A549 (cell line): ENCODE data around the gene ARL2BP. TPM values are rescaled to one million over a fixed set of nuclear protein-coding genes. Genes with fewer than 3 reads are reported as not detected.
A peak's percentile ranks its signal among the peaks of the same experiment; 100 is the strongest.

Source experiments
- ATAC-seq, 2 experiments: fragments of 200-7000 bp in 1 of 2; fragments of >200 bp in 1 of 2; cut with Nextera tagmentation in 1 of 2; cut with Tn5 transposase in 1 of 2; 3 replicates each; pipeline versions ENCODE4 v1.8.0 to v1.9.1; 2018 to 2020; ENCODE audit warnings: mild to moderate bottlenecking in 1 of 2, moderate library complexity in 1 of 2
- CTCF ChIA-PET: fragments of 300-600 bp; sonication (Branson Sonifier 250); formaldehyde crosslinking; extraction: SDS; loops from one replicate; lab custom pipeline; 2021; ENCODE audit warnings: antibody characterized with exemption, inconsistent platforms; lab: Yijun Ruan, JAX
- POLR2A ChIA-PET: fragments of 350-600 bp; formaldehyde crosslinking; extraction: SDS; loops from one replicate; lab custom pipeline; 2021; ENCODE audit warnings: antibody characterized with exemption, inconsistent platforms; lab: Yijun Ruan, JAX
- DNase-seq, 2 experiments: peaks; one replicate each; pipeline versions ENCODE4 v3.0.0 to v3.0.0-alpha.2; 2011 to 2016; ENCODE audit warnings: low read depth in 1 of 2, low spot score in 1 of 2
- FAIRE-seq: peaks from 2 replicates; lab custom pipeline; 2011; peaks lifted over from hg19 to GRCh38; lab: Jason Lieb, UNC
- H3K27ac ChIP-seq, 2 experiments: fragments of >200 bp; sonication (Bioruptor Twin); formaldehyde crosslinking; 3 replicates each; pipeline ENCODE4 v1.5.1; 2016 to 2017
- H3K4me1 ChIP-seq: fragments of >200 bp; sonication (Bioruptor Twin); formaldehyde crosslinking; 3 replicates; pipeline ENCODE4 v1.6.1; 2016
- H3K4me2 ChIP-seq: fragments of >200 bp; sonication (Bioruptor Twin); formaldehyde crosslinking; 3 replicates; pipeline ENCODE4 v1.6.1; 2016
- H3K4me3 ChIP-seq: fragments of >200 bp; sonication (Bioruptor Twin); formaldehyde crosslinking; 3 replicates; pipeline ENCODE4 v1.5.1; 2016
- H3K9me3 ChIP-seq: fragments of >200 bp; sonication (Bioruptor Twin); formaldehyde crosslinking; 3 replicates; pipeline ENCODE4 v1.6.1; 2016
- ATOH8 ChIP-seq: fragments of 250-450 bp; sonication (Bioruptor Pico); IDR thresholded peaks from 2 replicates; pipeline ENCODE4 v1.5.0; 2020; ENCODE audit warnings: low read depth, mild to moderate bottlenecking, moderate library complexity
- BCL3 ChIP-seq: fragments of >200 bp; sonication (Bioruptor Twin); formaldehyde crosslinking; IDR thresholded peaks from 3 replicates; pipeline ENCODE4 v1.6.1; 2016
- CBX2 ChIP-seq: fragments of 200-600 bp; sonication (generic); IDR thresholded peaks from 2 replicates; pipeline ENCODE4 v1.6.1; 2016; ENCODE audit warnings: low read depth, mild to moderate bottlenecking, borderline replicate concordance
- CHD4 ChIP-seq: fragments of 200-600 bp; sonication (generic); IDR thresholded peaks from 2 replicates; pipeline ENCODE4 v1.6.1; 2016; ENCODE audit warnings: antibody characterized with exemption, mild to moderate bottlenecking, borderline replicate concordance
- CTCF ChIP-seq: fragments of >200 bp; sonication (Bioruptor Twin); formaldehyde crosslinking; IDR thresholded peaks from 3 replicates; pipeline ENCODE4 v1.5.1; 2016
- E2F6 ChIP-seq: IDR thresholded peaks from 2 replicates; pipeline ENCODE4 v1.6.1; 2012; ENCODE audit warnings: low read depth, borderline replicate concordance
- ELK1 ChIP-seq: fragments of 150-350 bp; IDR thresholded peaks from 2 replicates; pipeline ENCODE4 v1.6.1; 2014; ENCODE audit warnings: low read depth, mild to moderate bottlenecking, low read length
- HOXB5 ChIP-seq: fragments of 250-450 bp; sonication (Bioruptor Pico); IDR thresholded peaks from 2 replicates; pipeline ENCODE4 v1.5.0; 2020; ENCODE audit warnings: mild to moderate bottlenecking, moderate library complexity
- JUN ChIP-seq, 2 experiments: fragments of >200 bp; sonication (Bioruptor Twin); formaldehyde crosslinking; IDR thresholded peaks; 2 replicates in 1 of 2; 3 replicates in 1 of 2; pipeline ENCODE4 v1.6.1; 2016 to 2017
- KDM1A ChIP-seq: fragments of 200-600 bp; sonication (generic); IDR thresholded peaks from 2 replicates; pipeline ENCODE4 v1.6.1; 2016; ENCODE audit warnings: low read depth, mild to moderate bottlenecking
- MAFK ChIP-seq: fragments of 450-650 bp; IDR thresholded peaks from 2 replicates; pipeline ENCODE4 v1.6.1; 2014; ENCODE audit not compliant: partially characterized antibody
- NPAS2 ChIP-seq: fragments of 250-450 bp; sonication (Bioruptor Pico); IDR thresholded peaks from 2 replicates; pipeline ENCODE4 v1.8.0; 2022; ENCODE audit warnings: mild to moderate bottlenecking, moderate library complexity, borderline replicate concordance
- POLR2AphosphoS2 ChIP-seq: conservative IDR thresholded peaks from 2 replicates; pipeline ENCODE4 v1.6.1; 2012; ENCODE audit warnings: low read length, improper control_type of control experiment, inconsistent platforms
- RARB ChIP-seq: fragments of 250-450 bp; sonication (Bioruptor Pico); IDR thresholded peaks from 2 replicates; pipeline ENCODE4 v1.8.0; 2021; ENCODE audit warnings: mild to moderate bottlenecking, moderate library complexity
- RFX5 ChIP-seq: fragments of 450-650 bp; IDR thresholded peaks from 2 replicates; pipeline ENCODE4 v1.7.1; 2014; ENCODE audit warnings: antibody characterized with exemption, mild to moderate bottlenecking, moderate library complexity
- SMC3 ChIP-seq: fragments of >200 bp; sonication (Bioruptor Twin); formaldehyde crosslinking; IDR thresholded peaks from 3 replicates; pipeline ENCODE4 v1.6.1; 2018; ENCODE audit warnings: inconsistent platforms
- TP53 ChIP-seq: fragments of 250-450 bp; sonication (Bioruptor Pico); IDR thresholded peaks from 2 replicates; pipeline ENCODE4 v1.5.0; 2021; ENCODE audit warnings: mild to moderate bottlenecking, moderate library complexity
- ZFP36 ChIP-seq: fragments of 450-650 bp; IDR thresholded peaks from 2 replicates; pipeline ENCODE4 v1.6.1; 2014; ENCODE audit warnings: borderline replicate concordance; ENCODE audit not compliant: partially characterized antibody
- WGBS: methylation state at CpG from one replicate; pipeline ENCODE4 v1.1.6; 2017; ENCODE audit errors: missing lambda C conversion rate; 5-methylcytosine and 5-hydroxymethylcytosine counted together
- polyA plus RNA-seq, 4 experiments: library from polyadenylated mRNA; depleted of rRNA in 3 of 4; stranded (reverse); fragments of >200 nt; fragmentation: RNase III in 1 of 4; extraction: RNeasy Plus Mini Kit Qiagen cat#74134 plus additional on column Dnase treatment in 1 of 4; gene quantifications; 2 replicates in 3 of 4; 3 replicates in 1 of 4; pipeline ENCODE4 v1.2.3, GENCODE V29; 2011 to 2017

Gene ARL2BP
- polyA plus RNA-seq, 2 of the 4 experiments (the other 2 are of a cell fraction) = 67.0 to 126 TPM

GRCh38 chr16:57299009-57299718 lies 54.1 kb downstream of the ARL2BP start:
- no peak for FAIRE-seq
- DNase-seq = peak; percentile 80 to 86
- peak overlapping the region; percentile 73 to 79 for H3K27ac ChIP-seq

More at GRCh38 chr16:57299009-57299718, 54.1 kb downstream of the ARL2BP start:
- ChIA-PET POLR2A (interaction anchor here (0.6 to 1.8 kb wide), 5 partner anchors 14 to 206 kb away, joined by 3 to 11 read pairs (median 6); partner anchors contain the start of genes ARL2BP, PLLP, PSME3IP1 and RSPRY1), CTCF (interaction anchor here (0.7 to 18.6 kb wide), 28 partner anchors 9 to 229 kb away, joined by 3 to 709 read pairs (median 8); partner anchors contain the start of genes ARL2BP, CCL17, CPNE2 and PLLP)
- Histone ChIP-seq H3K9me3 (no peaks in the 10 kb centered on the region), H3K4me3 (peak overlapping the region; percentile 46), H3K4me1 (peaks cover 14% of the 10 kb centered on the region), H3K4me2 (peak overlapping the region; percentile 87)
- peak; percentile 19; the same call in 1 of the 3 replicates for TF ChIP-seq CTCF
- no peak for TF ChIP-seq RFX5
- no peak for TF ChIP-seq BCL3
- TF ChIP-seq ELK1 = no peak
- no peak for TF ChIP-seq CBX2
- no peak for TF ChIP-seq POLR2AphosphoS2
- TF ChIP-seq HOXB5 = no peak
- TF ChIP-seq CHD4 = peak; percentile 74; the same call in 1 of the 2 replicates
- no peak for TF ChIP-seq ZFP36
- no peak for TF ChIP-seq RARB
- TF ChIP-seq JUN (IDR thresholded peaks at IDR 0.05) = no peak
- TF ChIP-seq ATOH8 = no peak
- TF ChIP-seq TP53 (CRISPR knock-in tag) = no peak
- no peak; the same call in 1 of the 2 replicates for TF ChIP-seq KDM1A
- no peak for TF ChIP-seq SMC3
- TF ChIP-seq E2F6 = no peak
- peak; percentile 15 for TF ChIP-seq MAFK
- TF ChIP-seq NPAS2 = no peak
- peak; percentile 71 to 75 for ATAC-seq
- 14% methylated on average over 14 of the region's 14 CpGs for WGBS
